H1 (cell line): Measurements from ENCODE around the gene CCR8. TPM values are rescaled to one million over a fixed set of nuclear protein-coding genes. Genes with fewer than 3 reads are reported as not detected.
"Not testable (repeated sequence)": the region's sequence is repeated elsewhere in the genome, so short reads cannot be mapped to it uniquely, and the experiment has no call there.

ENCODE experiments used
- CTCF ChIA-PET: fragments of 300-600 bp; sonication (Branson Sonifier 250); formaldehyde crosslinking; loops from one replicate; lab custom pipeline; 2021; ENCODE audit not compliant: partially characterized antibody; lab: Charles Lee
- POLR2A ChIA-PET: fragments of 300-600 bp; sonication (Branson Sonifier 250); formaldehyde crosslinking; loops from one replicate; lab custom pipeline; 2021; ENCODE audit warnings: inconsistent platforms; ENCODE audit not compliant: partially characterized antibody; lab: Charles Lee
- DNase-seq, 2 experiments: peaks; one replicate each; pipeline versions ENCODE4 v3.0.0 to v3.0.0-alpha.2; 2010 to 2022; ENCODE audit warnings: low spot score in 2 of 2, low read depth in 1 of 2, mixed read lengths in 1 of 2
- FAIRE-seq: peaks from 2 replicates; lab custom pipeline; 2011; peaks lifted over from hg19 to GRCh38; lab: Jason Lieb, UNC
- H2AFZ ChIP-seq: 2 replicates; pipeline ENCODE4 v1.8.1; 2012; ENCODE audit warnings: low read length, inconsistent platforms
- H2AK5ac ChIP-seq: 2 replicates; pipeline ENCODE4 v1.6.1; 2013; ENCODE audit warnings: low read depth, low read length
- H2BK120ac ChIP-seq: replicated peaks from 2 replicates; pipeline ENCODE3; 2013; ENCODE audit warnings: low read depth, low read length, inconsistent platforms
- H2BK12ac ChIP-seq: 2 replicates; pipeline ENCODE4 v1.6.1; 2013; ENCODE audit warnings: low read depth, low read length
- H2BK15ac ChIP-seq: 2 replicates; pipeline ENCODE4 v1.6.1; 2013; ENCODE audit warnings: low read length
- H2BK20ac ChIP-seq: 2 replicates; pipeline ENCODE4 v1.6.1; 2013; ENCODE audit warnings: low read length
- H2BK5ac ChIP-seq: 2 replicates; pipeline ENCODE4 v1.6.1; 2013; ENCODE audit warnings: low read depth, low read length
- H3K14ac ChIP-seq: 2 replicates; pipeline ENCODE4 v1.6.1; 2013; ENCODE audit warnings: inconsistent platforms; ENCODE audit not compliant: insufficient read length
- H3K18ac ChIP-seq: 2 replicates; pipeline ENCODE4 v1.6.1; 2013; ENCODE audit warnings: low read length; ENCODE audit errors: extremely low read depth
- H3K23ac ChIP-seq: 2 replicates; pipeline ENCODE4 v1.6.1; 2013; ENCODE audit warnings: inconsistent platforms; ENCODE audit not compliant: insufficient read length
- H3K23me2 ChIP-seq: 2 replicates; pipeline ENCODE4 v1.6.1; 2013; ENCODE audit warnings: low read depth, low read length
- H3K27ac ChIP-seq: 2 replicates; pipeline ENCODE4 v1.6.1; 2011; ENCODE audit warnings: low read depth, low read length, inconsistent platforms
- H3K27me3 ChIP-seq, 4 experiments: replicated peaks in 1 of 4; 1 replicate in 1 of 4; 2 replicates in 3 of 4; pipeline versions ENCODE4 v1.6.1 to v1.8.1; 2011 to 2013; ENCODE audit warnings: low read length in 3 of 4, mild to moderate bottlenecking in 3 of 4, inconsistent platforms in 2 of 4, mixed read lengths in 2 of 4, moderate library complexity in 1 of 4; ENCODE audit not compliant: control insufficient read depth in 3 of 4, insufficient read depth in 3 of 4; ENCODE audit errors: extremely low read depth in 1 of 4
- H3K36me3 ChIP-seq, 4 experiments: 2 replicates each; pipeline versions ENCODE4 v1.6.1 to v1.8.1; 2011 to 2013; ENCODE audit warnings: mild to moderate bottlenecking in 4 of 4, low read length in 3 of 4, moderate library complexity in 2 of 4, control low read depth in 1 of 4, inconsistent platforms in 1 of 4; ENCODE audit not compliant: insufficient read depth in 4 of 4, control insufficient read depth in 2 of 4
- H3K4ac ChIP-seq: replicated peaks from 2 replicates; pipeline ENCODE3; 2013; ENCODE audit warnings: low read length, low read depth, mixed read lengths, inconsistent platforms; ENCODE audit not compliant: insufficient read length
- H3K4me1 ChIP-seq, 4 experiments: replicated peaks in 1 of 4; 1 replicate in 1 of 4; 2 replicates in 3 of 4; pipeline versions ENCODE4 v1.6.1 to v1.8.1; 2011 to 2013; ENCODE audit warnings: low read length in 3 of 4, inconsistent platforms in 2 of 4, mixed read lengths in 1 of 4; ENCODE audit not compliant: insufficient read depth in 4 of 4, control insufficient read depth in 3 of 4
- H3K4me2 ChIP-seq, 2 experiments: 2 replicates each; pipeline versions ENCODE4 v1.6.1 to v1.8.1; 2011 to 2013; ENCODE audit warnings: low read depth in 2 of 2, low read length in 2 of 2, control low read depth in 1 of 2, inconsistent platforms in 1 of 2, mild to moderate bottlenecking in 1 of 2; ENCODE audit not compliant: insufficient read depth in 1 of 2
- H3K4me3 ChIP-seq, 4 experiments: fragments of 200-600, 300-600 bp in 1 of 4; sonication (generic), shearing (Covaris generic), sonication (Bioruptor Twin) in 1 of 4; 2 replicates each; pipeline versions ENCODE4 v1.5.1 to v1.8.1; 2011 to 2016; ENCODE audit warnings: low read length in 4 of 4, low read depth in 3 of 4, control low read depth in 2 of 4, inconsistent platforms in 2 of 4, mild to moderate bottlenecking in 2 of 4, mixed read lengths in 1 of 4, moderate library complexity in 1 of 4; ENCODE audit not compliant: insufficient read depth in 2 of 4; ENCODE audit errors: extremely low read depth in 1 of 4
- H3K56ac ChIP-seq: replicated peaks from 2 replicates; pipeline ENCODE3; 2013; ENCODE audit warnings: low read depth, mild to moderate bottlenecking, mixed read lengths, low read length, inconsistent platforms; ENCODE audit not compliant: insufficient read length
- H3K79me1 ChIP-seq: 2 replicates; pipeline ENCODE4 v1.6.1; 2013; ENCODE audit warnings: low read depth, low read length, control low read depth
- H3K79me2 ChIP-seq, 2 experiments: 2 replicates each; pipeline versions ENCODE4 v1.6.1 to v1.8.1; 2012 to 2013; ENCODE audit warnings: low read length in 2 of 2, mild to moderate bottlenecking in 2 of 2, inconsistent platforms in 1 of 2; ENCODE audit not compliant: insufficient read depth in 2 of 2, control insufficient read depth in 1 of 2
- H3K9ac ChIP-seq, 4 experiments: replicated peaks in 1 of 4; 1 replicate in 1 of 4; 2 replicates in 3 of 4; pipeline versions ENCODE4 v1.6.1 to v1.8.1; 2011 to 2013; ENCODE audit warnings: low read depth in 3 of 4, low read length in 3 of 4, control low read depth in 2 of 4, mild to moderate bottlenecking in 2 of 4, moderate library complexity in 2 of 4, inconsistent platforms in 1 of 4; ENCODE audit errors: extremely low read depth in 1 of 4
- H3K9me3 ChIP-seq, 2 experiments: 2 replicates each; pipeline versions ENCODE4 v1.6.1 to v1.8.1; 2012 to 2013; ENCODE audit warnings: mild to moderate bottlenecking in 2 of 2, moderate library complexity in 2 of 2, control low read depth in 1 of 2, inconsistent platforms in 1 of 2, low read depth in 1 of 2, low read length in 1 of 2, mixed read lengths in 1 of 2; ENCODE audit not compliant: insufficient read depth in 2 of 2
- H4K20me1 ChIP-seq, 2 experiments: replicated peaks in 1 of 2; 2 replicates each; pipeline versions ENCODE3 to v1.8.1; 2011 to 2013; ENCODE audit warnings: inconsistent platforms in 2 of 2, low read length in 2 of 2, mild to moderate bottlenecking in 1 of 2; ENCODE audit not compliant: insufficient read depth in 2 of 2, control insufficient read depth in 1 of 2
- H4K5ac ChIP-seq: 2 replicates; pipeline ENCODE4 v1.6.1; 2013; ENCODE audit warnings: low read length, low read depth, mixed read lengths, inconsistent platforms; ENCODE audit not compliant: insufficient read length
- H4K8ac ChIP-seq: 2 replicates; pipeline ENCODE4 v1.8.0; 2013; ENCODE audit warnings: mild to moderate bottlenecking, moderate library complexity, low read length, inconsistent platforms; ENCODE audit not compliant: insufficient read depth; ENCODE audit errors: extremely low read depth
- H4K91ac ChIP-seq: replicated peaks from 2 replicates; pipeline ENCODE3; 2013; ENCODE audit warnings: low read length, mixed read lengths, inconsistent platforms; ENCODE audit not compliant: insufficient read length
- WGBS, 2 experiments: shearing (Covaris generic) in 1 of 2; methylation state at CpG; one replicate each; pipeline versions ENCODE4 v1.1.6 to v1.1.7; 2013 to 2015; ENCODE audit warnings: low lambda C conversion rate in 2 of 2, mixed read lengths in 2 of 2, inconsistent platforms in 1 of 2, low coverage in 1 of 2, missing lambda C conversion rate in 1 of 2; ENCODE audit not compliant: insufficient replicate concordance in 2 of 2, insufficient coverage in 1 of 2, insufficient read length in 1 of 2; ENCODE audit errors: extremely low coverage in 1 of 2, missing lambda C conversion rate in 1 of 2; 5-methylcytosine and 5-hydroxymethylcytosine counted together
- polyA plus RNA-seq, 7 experiments: library from polyadenylated mRNA; depleted of rRNA in 3 of 7; stranded (reverse) in 5 of 7; unstranded in 2 of 7; fragments of >200 nt in 5 of 7; fragments of 200-250 nt in 2 of 7; gene quantifications; 1 replicate in 5 of 7; 2 replicates in 1 of 7; 4 replicates in 1 of 7; pipeline versions ENCODE4 v1.2.1 to v1.2.3, GENCODE V29; 2011 to 2013; ENCODE audit warnings: missing spikeins in 2 of 7, mixed read lengths in 2 of 7
- total RNA-seq: library from RNA; stranded (reverse); fragmentation: NEBNext Ultra II Directional; extraction: Animal tissue kit (Norgen Biotek cat#: 25700); gene quantifications from 2 replicates; pipeline ENCODE4 v1.2.1, GENCODE V29; 2021

CCR8 gene
- total and polyA plus RNA-seq, 2 of the 8 experiments (the other 6 are each of a cell fraction or from before 2014, with no cell fraction given), result 0.35 TPM; not detected in 1

DNA sequence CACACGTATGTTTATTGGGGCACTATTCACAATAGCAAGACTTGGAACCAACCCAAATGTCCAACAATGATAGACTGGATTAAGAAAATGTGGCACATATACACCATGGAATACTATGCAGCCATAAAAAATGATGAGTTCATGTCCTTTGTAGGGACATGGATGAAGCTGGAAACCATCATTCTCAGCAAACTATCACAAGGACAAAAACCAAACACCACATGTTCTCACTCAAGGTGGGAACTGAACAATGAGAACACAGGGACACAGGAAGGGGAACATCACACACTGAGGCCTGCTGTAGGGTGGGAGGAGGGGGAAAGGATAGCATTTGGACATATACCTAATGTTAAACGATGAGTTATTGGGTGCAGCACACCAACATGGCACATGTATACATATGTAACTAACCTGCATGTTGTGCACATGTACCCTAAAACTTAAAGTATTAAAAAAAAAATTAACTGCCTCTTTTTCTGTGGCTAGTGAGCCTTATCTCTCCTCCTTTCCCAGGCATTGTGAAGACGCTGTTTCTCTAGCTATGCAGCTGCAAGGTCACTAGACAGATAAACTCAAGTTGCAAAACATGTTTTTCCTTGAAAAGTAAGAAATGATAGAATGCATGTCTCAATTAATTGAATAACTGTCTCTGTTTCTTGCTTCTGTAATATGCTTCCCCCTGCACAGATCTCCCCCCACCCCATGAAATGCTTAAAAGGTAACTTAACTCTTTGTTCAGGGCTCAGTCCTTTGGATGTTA lies 23.8 kb downstream of the CCR8 start:
- POLR2A ChIA-PET, H3K9ac ChIP-seq, H2BK20ac ChIP-seq, H2AK5ac ChIP-seq, H2BK12ac ChIP-seq, H2BK120ac ChIP-seq, H2BK5ac ChIP-seq, H3K56ac ChIP-seq, H3K23me2 ChIP-seq, H3K79me2 ChIP-seq, H2BK15ac ChIP-seq, H3K4me3 ChIP-seq, H3K14ac ChIP-seq, H4K91ac ChIP-seq, H3K4me1 ChIP-seq, H3K36me3 ChIP-seq, H3K79me1 ChIP-seq, H3K27me3 ChIP-seq, H3K9me3 ChIP-seq, H4K8ac ChIP-seq, FAIRE-seq, H3K23ac ChIP-seq, DNase-seq, CTCF ChIA-PET, H4K5ac ChIP-seq, H3K4ac ChIP-seq, H3K4me2 ChIP-seq, H3K27ac ChIP-seq, H3K18ac ChIP-seq, H2AFZ ChIP-seq, H4K20me1 ChIP-seq: not testable (repeated sequence)
- WGBS, 2 experiments, result 92% methylated on average over 3 of the region's 3 CpGs; no CpG with 5 or more reads in 1 of the 2 experiments
